ENCODE data around the gene OPRD1. TPM values are rescaled to one million over a fixed set of nuclear protein-coding genes. Genes with fewer than 3 reads are reported as not detected.
"Not testable (repeated sequence)": the region's sequence is repeated elsewhere in the genome, so short reads cannot be mapped to it uniquely, and the experiment has no call there.

OPRD1 gene
- total RNA-seq, 1 donor from 2014 or later = 0.34 TPM

- no peaks in the 10 kb centered on the region for H3K4me1 Mint-ChIP-seq
- H3K9me3 Mint-ChIP-seq = no peaks in the 10 kb centered on the region
- peak; percentile 54 for TF ChIP-seq CTCF (IDR thresholded peaks at IDR 0.05; ENCODE audit: unreplicated experiment)
- no peak for DNase-seq (ENCODE audit: low spot score in 2 of 2, unreplicated experiment in 2 of 2)
- no peak overlapping the region for H3K4me3 Mint-ChIP-seq
- no peaks in the 10 kb centered on the region for H3K27me3 Mint-ChIP-seq (ENCODE audit: low read depth)
- H3K36me3 Mint-ChIP-seq = no peaks in the 10 kb centered on the region
- H3K27ac Mint-ChIP-seq = no peak overlapping the region
Measured at GRCh38 chr1:28792644-28793121, 19.3 kb upstream of the OPRD1 start.

- not testable (repeated sequence) for H3K4me3 Mint-ChIP-seq; H3K27ac Mint-ChIP-seq; DNase-seq (ENCODE audit: low spot score in 2 of 2, unreplicated experiment in 2 of 2); H3K36me3 Mint-ChIP-seq; H3K9me3 Mint-ChIP-seq; H3K4me1 Mint-ChIP-seq; H3K27me3 Mint-ChIP-seq (ENCODE audit: low read depth)
Measured at GRCh38 chr1:28794582-28794981, 17.4 kb upstream of the OPRD1 start.

- no peak for TF ChIP-seq CTCF (IDR thresholded peaks at IDR 0.05; ENCODE audit: unreplicated experiment)
- peaks cover 5% of the 10 kb centered on the region for H3K4me1 Mint-ChIP-seq
- H3K36me3 Mint-ChIP-seq = no peaks in the 10 kb centered on the region
- no peak overlapping the region for H3K27ac Mint-ChIP-seq
- H3K27me3 Mint-ChIP-seq (ENCODE audit: low read depth) = no peaks in the 10 kb centered on the region
- no peaks in the 10 kb centered on the region for H3K9me3 Mint-ChIP-seq
- no peak for DNase-seq (ENCODE audit: low spot score in 2 of 2, unreplicated experiment in 2 of 2)
- no peak overlapping the region for H3K4me3 Mint-ChIP-seq
Measured at GRCh38 chr1:28796352-28797211, 15.4 kb upstream of the OPRD1 start.

- Mint-ChIP-seq H3K36me3 (no peaks in the 10 kb centered on the region), H3K9me3 (no peaks in the 10 kb centered on the region), H3K27me3 (ENCODE audit: low read depth) (no peaks in the 10 kb centered on the region), H3K27ac (no peak overlapping the region), H3K4me1 (peaks cover 5% of the 10 kb centered on the region), H3K4me3 (no peak overlapping the region)
- DNase-seq (ENCODE audit: low spot score in 2 of 2, unreplicated experiment in 2 of 2) = no peak
- TF ChIP-seq CTCF (IDR thresholded peaks at IDR 0.05; ENCODE audit: unreplicated experiment) = no peak
Measured at GRCh38 chr1:28800324-28800723, 11.6 kb upstream of the OPRD1 start.

- Mint-ChIP-seq H3K4me3 (no peak overlapping the region), H3K4me1 (peaks cover 5% of the 10 kb centered on the region), H3K27ac (no peak overlapping the region), H3K9me3 (no peaks in the 10 kb centered on the region), H3K36me3 (no peaks in the 10 kb centered on the region), H3K27me3 (ENCODE audit: low read depth) (no peaks in the 10 kb centered on the region)
- no peak for DNase-seq (ENCODE audit: low spot score in 2 of 2, unreplicated experiment in 2 of 2)
- no peak for TF ChIP-seq CTCF (IDR thresholded peaks at IDR 0.05; ENCODE audit: unreplicated experiment)
Measured at GRCh38 chr1:28801461-28801860, 10.5 kb upstream of the OPRD1 start.

- no peaks in the 10 kb centered on the region for H3K36me3 Mint-ChIP-seq
- DNase-seq (ENCODE audit: low spot score in 2 of 2, unreplicated experiment in 2 of 2) = no peak
- H3K4me3 Mint-ChIP-seq = no peak overlapping the region
- H3K9me3 Mint-ChIP-seq = no peaks in the 10 kb centered on the region
- no peak overlapping the region for H3K27ac Mint-ChIP-seq
- H3K27me3 Mint-ChIP-seq (ENCODE audit: low read depth) = no peaks in the 10 kb centered on the region
- no peak for TF ChIP-seq CTCF (IDR thresholded peaks at IDR 0.05; ENCODE audit: unreplicated experiment)
- H3K4me1 Mint-ChIP-seq = peaks cover 5% of the 10 kb centered on the region
Measured at GRCh38 chr1:28803051-28803450, 8.9 kb upstream of the OPRD1 start.

Measured in mesothelial cell of epicardium (in vitro differentiated cells).